GM19452 (cell line): ENCODE measurements around the gene UBAC1.
"Not testable (repeated sequence)": the region's sequence is repeated elsewhere in the genome, so short reads cannot be mapped to it uniquely, and the experiment has no call there.

Experiments
- ATAC-seq: cut with Tn5 transposase; IDR thresholded peaks from one replicate; pipeline ENCODE4 v1.9.1; 2021; ENCODE audit not compliant: unreplicated experiment

UBAC1 gene

DNA sequence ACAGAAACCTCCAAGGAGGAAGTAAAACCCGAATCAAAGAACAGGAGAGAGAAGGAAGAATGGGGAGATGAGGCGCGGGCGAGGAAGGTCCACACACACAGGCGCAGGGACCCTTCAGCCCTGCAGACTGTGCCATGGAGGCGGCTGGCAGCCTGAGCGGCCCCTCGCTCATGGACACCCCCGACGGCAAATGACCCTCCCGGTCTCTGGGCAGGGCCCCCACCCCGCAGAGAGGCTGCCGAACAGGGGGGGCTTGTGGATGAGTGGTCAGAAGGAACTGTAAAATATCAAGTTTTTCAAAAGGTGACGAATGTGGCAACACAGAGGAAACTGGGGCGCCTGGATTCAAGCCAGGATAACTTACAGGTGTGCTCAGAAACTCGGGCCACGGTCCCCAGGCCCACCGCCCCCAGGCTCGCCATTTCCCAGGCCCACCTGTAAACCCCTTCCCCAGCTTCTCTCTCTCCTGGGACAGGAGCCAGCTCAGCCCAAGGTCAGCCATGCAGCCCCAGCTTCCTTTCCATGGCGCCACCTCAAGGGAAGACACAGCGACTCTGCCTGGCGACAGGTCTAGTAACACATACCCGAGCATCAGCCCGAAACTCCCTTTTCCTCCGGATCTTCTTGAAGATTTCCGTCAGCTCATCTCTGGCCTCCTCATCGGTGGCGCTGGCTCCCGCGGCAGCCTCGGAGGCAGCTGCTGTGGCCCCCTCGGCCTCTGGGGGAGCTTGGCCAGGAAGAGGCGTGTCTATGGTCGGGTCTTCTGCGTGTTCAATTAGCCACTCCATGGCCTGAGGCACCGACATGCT, 16.5 kb downstream of the UBAC1 start:
- ATAC-seq: no peak

- ATAC-seq: not testable (repeated sequence)
These were observed 17.6 kb downstream of the UBAC1 start for GRCh38 chr9:135943604-135944003.

DNA sequence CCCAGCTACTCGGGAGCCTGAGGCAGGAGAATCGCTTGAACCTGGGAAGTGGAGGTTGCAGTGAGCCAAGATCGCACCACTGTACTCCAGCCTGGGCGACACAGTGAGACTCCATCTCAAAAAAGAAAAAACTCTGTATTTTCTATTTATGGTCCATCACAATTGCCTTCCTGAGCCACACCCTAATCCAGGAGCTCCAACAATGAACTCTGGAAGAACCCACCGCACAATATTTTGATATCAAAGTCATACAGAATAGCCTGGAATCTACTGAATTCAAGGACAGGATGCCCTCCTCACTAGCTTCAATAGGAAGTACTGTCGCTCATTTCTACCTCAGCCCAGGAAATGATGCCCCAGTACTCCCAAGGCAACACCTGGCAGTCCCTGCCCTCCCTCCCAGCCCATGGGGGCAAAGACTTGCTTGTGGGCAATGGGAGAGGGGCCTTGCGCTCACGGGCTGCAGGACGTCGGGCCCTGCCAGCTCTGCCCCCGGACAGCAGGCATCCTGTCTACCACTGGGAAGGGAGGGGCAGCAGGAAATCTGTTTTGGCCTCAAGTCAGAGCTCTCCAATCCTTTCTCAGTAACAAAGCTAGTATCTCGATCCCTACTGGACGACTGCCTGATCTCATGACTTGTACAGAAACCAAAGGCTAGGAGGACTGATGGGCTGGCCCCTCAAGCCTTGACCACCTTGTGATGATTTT, 19.7 kb downstream of the UBAC1 start:
- no peak for ATAC-seq

DNA sequence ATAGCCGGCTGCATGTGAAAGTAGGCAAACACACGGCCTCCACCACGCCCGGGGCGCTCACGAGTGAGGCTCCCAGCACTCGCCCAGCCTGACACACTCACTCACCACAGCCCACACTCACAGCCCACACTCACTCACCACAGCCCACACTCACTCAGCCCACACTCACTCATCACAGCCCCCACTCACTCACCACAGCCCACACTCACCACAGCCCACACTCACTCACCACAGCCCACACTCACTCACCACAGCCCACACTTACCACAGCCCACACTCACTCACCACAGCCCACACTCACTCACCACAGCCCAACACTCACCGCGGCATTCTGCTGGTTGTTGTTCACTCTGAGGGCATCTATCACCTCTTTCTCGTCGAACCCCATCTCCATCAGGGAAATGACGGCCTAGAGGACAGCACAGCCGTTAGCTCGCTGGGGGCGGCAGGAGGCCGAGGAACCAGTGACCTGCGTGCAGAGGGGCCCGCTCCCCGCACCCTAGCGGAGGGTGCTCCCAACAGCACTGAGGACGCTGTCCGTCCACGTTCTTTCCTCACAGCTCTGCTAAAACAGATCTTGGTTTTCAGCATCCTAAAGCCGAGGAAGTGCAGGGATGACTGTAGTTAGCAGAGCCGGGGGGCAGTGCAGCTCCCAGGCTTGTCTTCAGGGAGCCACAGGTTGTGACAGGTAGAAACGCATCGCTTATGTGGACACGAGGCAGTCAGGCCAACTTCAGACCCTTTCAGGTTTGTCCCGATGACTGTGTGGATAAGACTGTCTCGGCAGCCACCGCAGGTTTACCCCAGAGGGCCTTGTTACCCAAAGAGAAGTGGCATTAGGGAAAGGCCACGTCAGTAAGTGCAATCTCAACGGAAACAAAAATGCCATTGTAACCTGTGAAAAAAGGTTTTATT, 21.6 kb downstream of the UBAC1 start:
- ATAC-seq: no peak

GRCh38 chr9:135937521-135938489, 23.4 kb downstream of the UBAC1 start:
- no peak for ATAC-seq

- ATAC-seq: no peak
These were observed 28.1 kb downstream of the UBAC1 start for GRCh38 chr9:135933114-135933513.

DNA sequence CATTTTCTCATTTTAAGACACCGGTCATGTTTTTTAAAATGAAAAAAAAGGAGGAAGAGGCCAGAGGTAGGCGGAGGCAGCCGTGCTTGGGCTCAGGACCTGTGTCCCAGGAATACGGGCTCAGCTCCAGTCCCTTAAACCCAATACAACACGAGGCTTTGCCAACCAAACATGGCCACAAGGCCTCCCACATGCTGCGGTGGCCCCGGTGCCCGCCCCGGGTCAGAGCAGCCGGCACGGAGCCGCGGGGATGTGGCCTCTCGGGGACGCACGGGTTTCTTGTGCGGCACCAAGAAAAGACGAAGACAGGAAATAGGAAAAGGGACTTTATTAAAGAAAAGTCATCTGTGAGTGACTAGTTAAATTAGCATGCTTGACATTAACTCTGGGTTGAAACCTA, 28.5 kb downstream of the UBAC1 start:
- no peak for ATAC-seq

GRCh38 chr9:135931349-135931820, 29.8 kb downstream of the UBAC1 start:
- no peak for ATAC-seq

- no peak for ATAC-seq
These were observed 30.5 kb downstream of the UBAC1 start for GRCh38 chr9:135930446-135931345.

DNA sequence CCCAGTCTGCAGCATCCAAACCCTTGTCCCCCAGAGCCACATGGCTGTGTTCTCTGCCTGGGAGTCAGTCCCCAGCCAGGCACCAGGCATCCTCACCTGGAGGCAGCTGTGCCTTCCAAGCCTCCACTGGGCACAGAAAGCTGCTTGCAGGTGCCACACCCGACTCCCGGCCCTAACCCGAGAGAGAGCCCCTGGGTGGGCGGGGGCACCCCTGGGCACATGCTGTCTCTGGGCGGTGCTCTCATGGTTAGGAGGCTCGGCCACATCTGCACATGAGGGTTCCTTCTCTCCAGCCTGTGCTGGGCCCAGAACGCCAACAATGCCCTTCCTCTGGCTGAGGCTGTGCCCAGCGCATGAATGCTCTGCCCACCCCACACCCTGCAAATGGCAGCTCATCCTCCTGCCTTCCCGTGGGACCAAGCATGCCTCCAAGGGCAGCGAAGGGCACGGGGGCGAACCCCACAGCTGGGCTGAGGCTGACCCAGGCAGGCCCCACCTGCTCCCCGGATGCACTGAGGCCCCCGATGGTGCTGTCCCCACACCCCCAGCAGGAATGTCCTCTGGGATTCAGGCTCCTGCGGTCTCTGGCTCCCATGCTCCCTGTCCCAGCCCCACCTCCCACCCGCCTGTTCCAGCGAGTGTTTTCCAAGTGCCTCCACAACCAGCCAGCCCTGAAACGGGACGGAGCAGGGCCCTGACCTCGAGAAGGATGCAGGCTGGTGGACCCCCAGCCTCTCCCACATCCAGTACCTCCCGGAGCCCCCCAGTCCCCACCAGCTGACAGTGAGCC, 31.3 kb downstream of the UBAC1 start:
- no peak for ATAC-seq

DNA sequence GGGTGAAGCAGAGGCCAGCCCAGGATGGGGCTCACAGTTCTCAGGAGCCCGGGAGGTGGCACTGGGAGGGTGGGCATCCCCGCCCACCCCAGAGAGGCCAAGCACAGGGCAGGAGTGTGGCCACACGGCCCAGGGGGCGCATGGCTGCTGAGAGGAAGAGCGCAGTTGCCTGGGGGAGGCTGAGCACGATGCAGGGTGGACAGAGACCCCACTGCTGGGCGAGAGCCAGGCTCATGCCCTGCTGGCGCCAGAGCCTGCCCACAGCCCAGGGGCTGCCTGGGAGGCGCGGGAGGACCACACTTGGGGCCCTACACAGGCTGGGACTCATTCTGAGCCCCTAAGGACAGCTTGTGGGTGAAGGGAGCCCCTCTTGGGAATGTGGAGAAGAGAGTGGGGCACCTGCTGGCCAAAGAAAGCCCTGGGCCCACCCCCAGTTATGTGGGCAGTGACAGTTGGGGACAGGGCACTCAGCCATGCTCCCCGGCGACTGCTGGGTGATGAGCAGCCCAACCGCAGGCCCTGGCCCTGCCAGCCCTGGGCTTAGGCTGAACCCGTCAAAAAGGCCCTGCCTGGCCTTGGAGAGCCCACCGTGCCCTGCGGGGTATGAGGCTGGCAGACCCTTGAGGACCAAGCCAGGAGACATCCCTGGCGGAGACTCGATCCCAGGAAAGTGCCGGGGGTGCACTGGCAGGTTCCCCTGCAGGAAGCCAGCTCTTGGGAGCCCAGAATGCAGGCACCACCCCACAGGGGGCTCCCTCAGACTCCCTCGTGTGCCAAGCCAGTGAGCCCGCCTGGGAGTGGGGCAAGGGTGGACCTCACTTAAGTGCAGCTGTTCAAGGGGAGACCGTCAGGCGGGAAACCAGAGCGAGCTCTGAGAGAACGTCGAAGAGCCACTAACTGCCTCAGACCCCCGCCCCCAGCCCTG, 32.2 kb downstream of the UBAC1 start:
- no peak for ATAC-seq

GRCh38 chr9:135928074-135928730, 33.0 kb downstream of the UBAC1 start:
- ATAC-seq: no peak

DNA sequence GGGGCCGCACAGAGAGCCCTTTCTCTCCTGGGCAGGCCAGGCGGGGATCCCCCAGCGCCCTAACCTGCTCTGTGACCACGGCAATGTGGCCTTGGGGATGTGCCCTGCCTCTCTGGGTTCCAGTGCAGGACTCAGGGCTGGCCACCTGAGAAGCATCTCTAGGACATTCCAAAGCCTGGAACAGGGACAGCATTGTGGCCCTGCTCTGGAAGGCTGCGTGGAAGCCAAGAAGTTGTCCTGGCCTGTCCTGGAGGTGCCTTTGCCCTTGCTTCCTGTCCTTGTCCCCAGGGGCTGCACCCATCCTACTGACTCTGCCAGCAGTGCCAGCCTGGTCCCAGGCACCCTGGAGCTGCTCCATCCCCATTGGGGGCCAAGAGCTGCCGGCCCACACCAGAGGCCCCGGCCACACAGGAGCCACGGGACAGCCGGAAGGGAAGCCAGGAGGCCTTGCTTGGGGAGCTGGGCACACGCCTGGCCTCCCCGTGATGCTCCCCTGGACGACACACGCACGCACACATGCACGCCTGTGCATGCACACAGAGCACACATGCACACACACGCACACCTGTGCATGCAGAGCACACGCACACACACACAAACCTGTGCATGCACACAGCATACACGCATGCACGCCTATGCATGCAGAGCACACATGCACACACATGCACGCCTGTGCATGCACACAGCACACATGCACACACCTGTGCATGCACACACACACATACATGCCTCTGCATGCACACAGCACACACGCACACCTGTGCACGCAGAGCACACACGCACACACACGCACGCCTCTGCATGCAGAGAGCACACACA, 33.8 kb downstream of the UBAC1 start:
- no peak for ATAC-seq

DNA sequence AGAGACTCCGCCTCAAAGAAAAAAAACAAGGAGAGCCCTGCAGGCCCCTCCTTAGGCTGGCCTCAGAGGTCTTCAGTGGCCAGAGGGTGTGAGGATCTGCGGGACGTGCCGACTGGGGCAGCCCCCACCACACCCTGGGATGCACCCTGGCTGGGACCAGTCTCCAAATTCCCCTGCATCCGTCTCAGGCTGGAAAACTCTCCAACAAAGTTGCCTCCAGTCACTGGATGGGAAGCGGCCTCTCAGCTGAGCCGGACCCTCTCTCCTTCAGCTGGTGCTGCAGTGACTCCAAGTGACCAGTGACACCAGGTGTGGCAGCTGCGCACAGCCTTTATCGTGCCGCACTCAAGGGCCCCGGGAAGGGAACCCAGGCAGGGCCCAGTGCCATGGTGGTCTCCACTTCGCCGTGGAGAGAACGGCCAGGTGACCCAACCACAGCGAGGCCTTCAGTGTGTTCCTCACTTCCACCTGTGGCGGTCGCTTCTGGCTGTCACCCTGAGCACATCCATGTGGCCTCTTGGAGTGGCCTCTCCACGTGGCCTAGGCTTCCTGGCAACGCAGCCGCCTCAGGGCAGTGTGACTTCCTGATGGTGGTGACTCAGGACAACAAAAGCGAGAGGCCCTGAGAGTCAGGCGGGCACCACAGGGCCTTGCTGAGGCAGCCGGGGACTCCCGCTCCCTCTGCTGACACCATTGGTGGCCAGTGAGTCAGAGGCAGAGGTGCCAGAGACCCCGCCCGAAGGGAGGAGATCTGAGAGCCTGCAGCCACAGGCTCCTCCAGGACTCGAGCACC, 34.6 kb downstream of the UBAC1 start:
- no peak for ATAC-seq

DNA sequence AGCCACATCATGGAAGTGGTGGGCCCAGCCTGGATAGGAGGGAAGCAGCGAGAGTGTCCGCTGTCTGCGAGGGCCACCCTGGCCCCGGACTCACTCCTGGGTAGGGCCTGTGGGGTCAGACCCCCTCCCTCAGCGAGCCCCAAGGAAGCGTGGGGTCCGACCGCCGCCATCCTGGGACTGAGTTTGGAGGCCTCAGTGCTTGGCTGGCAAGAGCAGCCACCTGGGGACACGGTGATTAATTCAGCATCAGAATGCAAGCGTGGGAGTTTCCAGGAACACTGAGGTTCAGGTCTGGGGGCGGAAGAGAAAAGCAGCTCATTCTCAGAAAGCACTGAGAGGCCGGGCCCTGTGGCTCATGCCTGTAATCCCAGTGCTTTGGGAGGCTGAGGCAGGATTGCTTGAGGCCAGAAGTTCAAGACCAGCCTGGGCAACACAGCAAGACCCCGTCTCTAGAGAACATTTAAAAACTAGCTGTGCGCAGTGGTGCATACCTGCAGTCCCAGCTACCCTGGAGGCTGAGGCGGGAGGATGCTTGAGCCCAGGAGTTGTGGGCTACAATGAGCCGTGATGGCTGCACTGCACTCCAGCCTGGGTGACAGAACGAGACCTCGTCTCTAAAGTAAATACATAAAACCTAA, 35.6 kb downstream of the UBAC1 start:
- ATAC-seq: no peak
